Endothelial cell of hepatic sinusoid (primary cell): Measurements from ENCODE around the gene TTLL6.

Experiments used
- in situ Hi-C: cut with HindIII; loops from 2 replicates; pipeline ENCODE4 v1.10.0; 2017; ENCODE audit warnings: low sequenced_read_pairs

Gene TTLL6

DNA sequence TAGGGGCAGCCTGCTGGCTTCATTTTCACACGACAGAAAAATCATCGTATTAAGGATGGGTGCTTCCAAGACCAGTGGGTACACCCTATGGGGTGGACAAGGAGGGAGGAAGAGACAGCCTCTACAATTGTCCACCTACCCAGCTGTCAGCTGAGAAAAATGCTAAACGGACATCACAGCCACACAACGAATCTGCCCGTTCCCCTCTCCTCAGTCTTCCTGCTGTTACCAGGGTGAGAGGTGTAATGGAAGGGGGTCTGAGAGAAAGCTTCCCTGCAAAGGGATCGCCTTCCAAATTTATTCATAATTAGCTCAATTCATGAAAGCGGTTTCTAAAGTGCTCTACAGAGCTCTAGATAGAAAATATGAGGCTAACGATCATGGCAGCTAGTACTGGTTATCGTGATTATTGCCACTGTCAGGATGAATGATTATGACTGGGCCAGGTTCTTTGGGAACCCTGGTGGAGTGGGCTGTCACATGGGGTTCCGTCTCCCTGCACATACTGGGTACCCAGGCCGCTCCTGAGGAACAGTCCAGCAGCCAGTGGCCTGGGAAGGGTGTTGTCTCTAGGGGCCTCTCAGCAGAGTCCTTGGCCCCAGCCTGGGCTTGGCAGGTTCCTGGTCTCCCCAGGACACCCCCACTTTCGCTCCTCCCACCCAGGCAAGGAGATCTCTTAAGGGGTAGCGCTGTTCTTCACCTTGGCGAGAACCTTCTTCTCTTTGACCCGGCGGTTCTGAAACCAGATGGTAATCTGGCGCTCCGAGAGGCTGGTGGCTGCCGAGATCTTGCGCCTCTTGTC is 90.7 kb downstream of the TTLL6 start:
- in situ Hi-C loops, result no loop called here

DNA sequence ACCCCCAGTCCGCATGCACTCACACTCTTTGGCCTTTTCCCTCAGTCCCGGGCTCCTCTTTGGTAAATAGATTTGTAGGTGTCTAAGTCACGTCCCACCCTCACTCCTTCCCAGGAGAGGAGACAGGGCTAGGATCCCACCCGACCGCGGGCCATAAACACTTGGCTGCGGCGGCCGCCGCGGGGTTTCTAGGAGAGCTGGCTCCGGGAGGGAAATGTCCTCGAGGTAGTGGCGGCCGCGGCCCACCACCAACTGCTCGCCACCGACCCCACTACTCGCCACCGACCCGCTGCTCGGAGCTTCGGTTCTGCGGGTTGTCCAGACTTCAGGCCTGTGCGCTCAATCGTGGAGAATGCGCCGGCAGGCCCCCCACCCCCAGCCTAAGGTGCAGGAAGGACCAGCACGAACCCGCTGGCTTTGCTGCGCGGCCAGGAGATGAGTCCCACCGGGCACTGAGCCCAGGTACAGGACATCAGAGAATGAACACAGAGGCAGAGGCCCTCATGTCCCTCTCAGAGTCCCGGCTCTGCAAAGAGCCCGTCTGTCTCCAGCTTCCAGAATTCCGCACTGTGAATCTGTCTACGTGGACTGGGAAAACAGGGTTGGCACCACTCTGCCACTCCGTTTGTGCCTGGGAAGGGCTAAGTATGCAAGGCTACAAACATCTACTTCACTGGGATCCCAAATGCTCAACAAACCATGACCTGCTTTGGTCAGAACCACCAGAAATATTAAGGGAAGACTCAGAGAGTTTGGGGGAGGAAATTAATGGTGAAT is 91.6 kb downstream of the TTLL6 start:
- in situ Hi-C loops, result no loop called here

DNA sequence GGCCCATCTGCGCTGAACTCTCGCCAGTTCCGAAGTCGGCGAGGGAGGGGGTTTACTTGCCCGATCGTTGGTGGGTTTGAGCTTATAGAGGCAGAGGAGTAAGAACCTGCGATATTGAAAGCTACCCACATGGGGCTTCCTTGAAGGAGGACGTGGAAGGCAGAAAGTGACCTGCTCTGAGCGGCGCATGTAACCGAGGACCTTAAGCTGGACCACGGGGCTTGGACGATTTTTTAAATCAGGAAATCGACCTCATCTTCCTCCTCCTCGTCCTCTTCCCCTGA is 92.1 kb downstream of the TTLL6 start:
- in situ Hi-C loops, result no loop called here

DNA sequence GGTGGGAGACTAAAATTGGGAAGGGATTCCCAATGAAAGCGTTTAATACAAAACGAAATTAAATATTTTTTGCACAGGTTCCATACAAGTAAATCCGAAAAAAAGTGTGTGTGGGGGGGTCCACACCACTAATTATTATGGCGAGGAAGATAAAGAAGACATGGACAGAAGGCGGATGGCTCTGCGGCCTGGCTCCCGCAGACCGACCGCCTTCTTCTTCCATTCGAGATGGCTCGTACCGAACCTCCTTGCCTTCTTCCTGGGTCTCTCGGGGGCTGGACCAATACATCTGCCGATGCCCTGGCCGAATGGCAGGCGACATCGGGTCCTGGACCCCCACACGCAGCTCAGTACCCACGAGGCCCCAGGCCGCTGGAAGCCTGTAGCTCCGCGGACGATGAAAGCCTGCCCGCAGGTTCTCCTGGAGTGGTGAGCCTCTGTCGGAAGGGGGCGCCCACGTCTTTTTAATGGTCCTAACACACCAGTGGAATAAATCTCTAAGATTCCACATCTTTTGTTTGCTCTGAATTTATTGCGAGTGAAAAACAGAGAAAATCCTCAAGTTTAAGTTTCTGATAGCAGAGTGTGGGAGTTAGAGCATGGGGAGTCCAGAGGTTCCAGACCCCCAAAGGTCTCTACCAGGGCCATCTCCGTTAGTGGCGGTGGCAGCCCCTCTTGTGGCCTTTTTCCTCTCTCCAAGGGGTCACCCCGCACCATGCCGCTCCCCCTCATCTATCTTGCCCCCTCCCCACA is 92.6 kb downstream of the TTLL6 start:
- in situ Hi-C loops, result no loop called here

DNA sequence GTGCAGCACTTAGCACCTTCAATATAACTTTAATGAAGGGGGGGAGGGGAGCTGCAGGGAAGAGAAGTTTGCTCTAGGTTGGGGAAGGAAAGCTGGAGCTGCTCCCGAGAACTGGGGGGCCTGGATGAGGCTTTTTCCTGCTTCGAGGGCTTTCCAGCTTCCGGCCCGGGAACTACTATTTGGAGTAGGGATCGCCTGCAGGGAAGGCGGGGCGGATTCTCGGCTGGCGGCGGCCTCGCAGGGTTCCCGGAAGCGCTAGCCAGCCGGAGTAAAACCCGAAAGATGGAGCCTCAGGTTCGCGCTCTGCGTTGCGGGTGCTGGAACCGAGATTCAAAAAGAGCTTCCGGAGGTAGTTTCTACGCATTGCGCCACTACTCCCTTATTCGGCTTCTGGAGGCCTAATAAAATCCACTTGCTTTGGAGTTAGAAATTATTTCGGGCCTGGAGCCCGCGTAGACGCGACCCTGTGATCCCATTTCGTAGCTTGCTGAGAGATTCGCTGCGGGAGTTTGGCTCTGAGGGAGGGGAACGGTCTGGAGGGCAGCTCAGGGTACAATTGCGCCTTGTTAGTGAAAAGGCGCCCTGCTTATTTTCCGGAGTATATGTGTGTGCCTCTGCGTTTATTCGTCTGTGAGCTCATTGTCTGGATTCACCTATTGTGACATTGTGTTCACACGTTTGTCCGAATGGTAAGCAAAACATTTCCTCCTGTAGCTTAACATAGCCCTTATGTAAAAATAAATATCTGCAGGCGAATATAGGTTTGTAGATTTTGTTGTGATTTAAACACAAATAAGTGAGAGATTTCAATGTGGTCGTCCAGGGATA is 93.4 kb downstream of the TTLL6 start:
- in situ Hi-C loops, result no loop called here

DNA sequence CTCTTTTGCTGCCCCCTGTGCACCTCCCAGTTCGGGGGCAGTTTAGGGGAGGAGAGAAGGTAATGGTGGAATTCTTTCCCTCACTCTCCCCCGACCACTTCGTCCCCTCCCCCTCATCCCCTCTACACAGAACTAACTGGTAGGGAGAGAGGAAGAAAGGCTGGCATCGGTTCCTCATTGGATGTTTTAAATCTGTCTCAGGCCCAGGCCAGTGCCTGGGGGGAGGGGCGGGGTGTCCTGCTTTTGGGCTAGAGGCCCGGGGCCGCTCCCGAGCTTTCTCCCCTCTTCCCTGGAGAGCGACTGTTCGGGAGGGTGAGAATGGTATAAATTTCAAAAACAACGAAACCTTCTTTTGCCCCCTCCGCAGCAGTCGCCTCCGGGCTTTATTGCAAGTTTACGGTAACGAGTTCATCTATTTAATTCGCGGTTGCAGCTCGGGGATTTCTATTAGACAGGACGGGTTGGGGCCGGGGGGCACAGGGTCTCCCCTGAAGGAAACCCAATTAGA is 94.1 kb downstream of the TTLL6 start, which contains the start of gene PRAC2:
PRAC2 (plus strand) TSS at position 271 of the 508 bp plus-strand sequence. CDS start 1,226 bp downstream, outside the sequence.
- in situ Hi-C loops, result no loop called here

DNA sequence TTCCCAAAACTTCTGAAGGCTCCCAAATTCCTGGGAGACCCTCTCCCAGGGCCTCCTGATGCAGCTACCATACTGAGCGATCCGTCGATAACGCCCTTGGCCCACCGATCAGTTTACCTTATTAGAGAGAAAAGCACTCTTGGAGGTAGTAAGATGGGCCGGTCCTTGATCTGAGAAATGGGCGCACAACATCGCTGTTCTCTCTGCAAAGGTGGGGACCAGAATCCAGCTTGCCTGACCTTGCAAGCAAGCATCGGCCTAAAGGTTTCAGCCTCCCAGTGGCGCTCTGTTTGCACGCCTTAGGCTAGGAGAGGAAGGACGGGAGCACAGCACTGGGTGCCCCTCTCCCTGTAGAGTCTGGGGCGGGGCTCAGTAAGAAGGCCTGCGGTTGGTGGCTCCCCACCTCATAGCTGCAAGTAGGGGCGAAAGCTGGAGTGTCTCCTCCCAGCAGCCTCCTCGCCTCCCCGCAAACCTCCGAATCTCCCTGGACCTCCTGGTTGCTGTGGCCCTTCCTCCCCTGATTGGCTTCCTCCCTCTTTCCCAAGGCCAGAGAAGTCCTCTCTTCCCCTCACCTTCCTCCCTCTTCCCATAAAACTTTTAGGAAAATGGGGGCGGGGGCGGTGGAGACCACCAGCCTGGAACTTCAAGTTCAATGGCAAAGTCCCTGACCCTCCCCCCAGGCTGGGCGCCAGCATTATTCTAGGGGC is 94.7 kb downstream of the TTLL6 start, which contains the start of gene PRAC1:
PRAC1 (minus strand) TSS at position 318 of the 707 bp plus-strand sequence; CDS start at position 192, 126 bp downstream.
- in situ Hi-C loops, result no loop called here

DNA sequence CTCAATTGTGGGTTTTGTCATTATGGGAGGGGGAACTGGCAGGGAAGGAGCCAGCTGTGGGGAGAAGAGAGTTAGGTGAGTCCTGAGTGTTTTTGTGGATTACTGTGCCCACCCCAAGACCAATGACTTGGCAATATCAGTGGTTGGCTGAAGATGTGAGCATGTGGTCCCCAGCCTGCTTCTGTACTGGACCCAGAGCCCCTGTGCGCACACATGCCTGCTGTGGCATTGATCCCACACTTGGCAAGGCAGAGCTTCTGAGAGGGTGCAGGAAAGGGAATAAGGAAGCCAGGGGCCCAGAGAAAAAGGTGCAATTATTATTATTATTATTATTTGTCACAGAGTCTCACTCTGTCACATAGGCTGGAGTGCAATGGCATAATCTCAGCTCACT is 96.0 kb downstream of the TTLL6 start:
- in situ Hi-C loops, result no loop called here

DNA sequence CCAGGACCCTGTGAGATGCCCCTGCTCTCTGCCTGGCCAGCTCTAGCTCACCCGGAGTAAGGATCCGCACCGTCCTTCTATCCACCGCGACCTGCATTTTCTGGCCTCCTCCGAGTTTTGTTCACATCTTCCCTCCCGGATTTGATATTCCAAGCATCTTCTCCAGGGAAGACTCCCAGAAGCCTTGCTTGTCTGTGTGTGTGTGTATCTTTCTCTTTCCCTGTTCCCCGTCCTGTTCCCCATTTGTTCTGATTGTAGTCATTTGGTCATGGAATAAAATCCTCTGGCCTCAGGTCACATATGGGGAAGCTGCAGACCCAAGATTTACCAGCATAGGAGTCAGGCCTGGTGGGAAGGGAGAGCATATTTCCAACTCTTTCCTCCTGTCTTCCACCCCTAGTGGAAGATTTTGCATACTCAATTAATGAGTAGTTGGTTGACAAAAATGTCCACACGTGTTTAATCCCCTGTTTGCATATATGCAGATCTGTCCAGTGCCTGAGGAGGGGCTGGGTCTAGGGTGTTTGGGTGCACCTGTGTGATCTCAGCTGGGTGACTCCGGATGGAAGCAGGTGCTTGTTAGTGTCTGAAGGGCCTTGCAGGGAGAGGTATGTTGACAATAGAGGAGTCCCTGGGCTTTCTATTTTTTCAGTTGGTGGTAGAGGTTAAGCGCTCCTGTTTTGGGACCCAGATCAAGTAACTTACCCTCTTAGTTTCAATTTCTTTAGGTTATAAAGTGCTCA is 96.6 kb downstream of the TTLL6 start:
- in situ Hi-C loops, result no loop called here

DNA sequence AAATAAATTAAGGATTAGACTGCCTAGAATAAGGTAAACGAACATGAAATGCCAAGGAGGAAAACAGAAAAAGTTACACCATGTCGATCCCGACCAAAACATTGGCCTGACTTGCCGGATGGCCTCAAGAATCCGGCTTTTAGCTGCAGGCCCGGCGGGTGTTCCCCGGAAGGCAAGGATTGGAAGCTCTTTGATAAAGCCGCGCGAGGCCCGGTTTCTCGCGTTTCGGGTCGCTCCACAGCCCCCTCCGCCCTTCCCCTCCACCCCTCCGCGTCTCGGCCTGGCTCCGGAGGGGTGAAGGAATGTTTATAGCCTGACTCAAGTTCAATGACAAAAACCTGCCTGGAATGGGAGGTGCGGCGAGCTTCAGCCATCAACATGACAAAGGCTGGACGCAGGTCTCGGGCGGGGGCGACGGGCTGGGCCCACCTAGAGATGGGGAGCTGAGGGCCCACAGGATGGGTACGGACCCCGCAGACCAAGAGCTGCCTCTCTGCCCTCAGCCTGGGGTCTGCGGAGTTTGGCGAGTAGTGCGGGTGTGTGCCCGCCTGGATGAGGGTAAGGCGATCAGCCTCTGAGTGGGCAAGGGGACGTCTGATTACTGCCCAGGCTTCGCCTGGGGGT is 97.3 kb downstream of the TTLL6 start:
- in situ Hi-C loops, result loop anchor here (5.0 kb wide), 1 partner anchor 97 kb away; no protein-coding TSS in a partner anchor

DNA sequence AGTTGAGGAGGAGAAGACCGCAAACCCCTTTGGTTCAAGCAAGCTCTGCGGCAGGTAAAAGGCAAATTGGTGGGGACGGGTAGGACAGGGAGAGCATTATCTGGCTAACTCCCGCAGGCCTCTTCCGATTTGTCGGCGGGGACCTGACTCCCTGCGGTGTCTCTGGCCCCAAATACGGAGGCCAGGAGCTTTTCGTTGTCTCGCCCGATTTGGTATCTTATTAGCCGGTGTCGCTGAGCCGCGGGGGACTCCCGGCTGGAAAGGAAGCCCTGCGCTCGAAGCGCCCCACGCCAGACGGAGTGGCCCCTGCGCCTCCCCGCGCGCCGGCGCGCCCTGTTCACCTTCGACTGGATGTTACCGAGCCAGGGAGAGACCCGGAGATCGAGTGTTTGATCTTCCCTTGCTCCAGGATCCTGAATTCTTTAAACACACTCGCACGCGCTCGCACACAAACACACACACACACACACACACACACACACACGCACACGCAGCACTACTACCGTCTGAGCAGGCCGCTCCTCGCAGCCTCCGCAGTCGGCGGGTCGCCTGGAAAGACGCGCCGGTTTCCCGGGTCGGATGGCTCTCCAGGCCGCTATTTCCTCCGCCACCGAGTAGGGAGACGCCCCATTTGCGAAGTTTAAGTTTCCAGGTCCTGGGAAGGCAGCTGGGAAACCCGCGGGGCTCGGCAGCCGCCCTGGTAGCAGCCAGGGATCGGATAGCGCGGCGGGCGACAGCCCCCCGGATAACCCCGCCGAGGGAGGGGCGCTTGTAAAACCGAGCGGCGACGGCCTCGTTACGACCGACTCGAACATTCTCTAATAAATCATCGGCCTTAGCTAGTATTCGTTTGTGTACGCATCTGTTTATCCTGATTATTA is 98.0 kb downstream of the TTLL6 start:
- in situ Hi-C loops, result loop anchor here (5.0 kb wide), 1 partner anchor 97 kb away; no protein-coding TSS in a partner anchor

DNA sequence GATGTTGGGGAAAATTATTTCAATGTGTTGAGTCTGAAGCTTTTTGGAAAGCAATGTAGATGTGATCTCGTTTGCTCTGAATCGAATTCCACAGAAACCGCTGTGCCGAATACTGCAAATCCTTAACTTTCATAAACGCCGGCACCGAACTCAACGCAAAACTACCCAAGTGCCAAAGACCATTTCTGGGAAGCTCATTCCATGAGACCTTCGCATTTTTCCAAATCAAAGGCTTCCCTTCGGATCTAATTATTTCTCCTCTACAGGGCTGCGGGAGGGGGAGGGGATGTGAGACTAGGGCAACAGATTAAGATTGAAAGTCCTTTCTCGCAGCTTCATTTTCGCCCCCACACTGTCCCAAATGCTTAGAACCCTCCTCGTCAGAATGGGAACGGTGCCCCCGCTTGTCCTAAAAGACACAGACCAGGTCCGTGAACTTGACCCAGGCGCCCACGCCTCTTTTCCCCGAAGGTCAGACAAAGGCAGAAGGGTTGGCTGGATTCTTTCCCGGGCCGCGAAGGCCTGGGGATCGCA is 98.7 kb downstream of the TTLL6 start:
- in situ Hi-C loops, result loop anchor here (5.0 kb wide), 1 partner anchor 96 kb away; no protein-coding TSS in a partner anchor

DNA sequence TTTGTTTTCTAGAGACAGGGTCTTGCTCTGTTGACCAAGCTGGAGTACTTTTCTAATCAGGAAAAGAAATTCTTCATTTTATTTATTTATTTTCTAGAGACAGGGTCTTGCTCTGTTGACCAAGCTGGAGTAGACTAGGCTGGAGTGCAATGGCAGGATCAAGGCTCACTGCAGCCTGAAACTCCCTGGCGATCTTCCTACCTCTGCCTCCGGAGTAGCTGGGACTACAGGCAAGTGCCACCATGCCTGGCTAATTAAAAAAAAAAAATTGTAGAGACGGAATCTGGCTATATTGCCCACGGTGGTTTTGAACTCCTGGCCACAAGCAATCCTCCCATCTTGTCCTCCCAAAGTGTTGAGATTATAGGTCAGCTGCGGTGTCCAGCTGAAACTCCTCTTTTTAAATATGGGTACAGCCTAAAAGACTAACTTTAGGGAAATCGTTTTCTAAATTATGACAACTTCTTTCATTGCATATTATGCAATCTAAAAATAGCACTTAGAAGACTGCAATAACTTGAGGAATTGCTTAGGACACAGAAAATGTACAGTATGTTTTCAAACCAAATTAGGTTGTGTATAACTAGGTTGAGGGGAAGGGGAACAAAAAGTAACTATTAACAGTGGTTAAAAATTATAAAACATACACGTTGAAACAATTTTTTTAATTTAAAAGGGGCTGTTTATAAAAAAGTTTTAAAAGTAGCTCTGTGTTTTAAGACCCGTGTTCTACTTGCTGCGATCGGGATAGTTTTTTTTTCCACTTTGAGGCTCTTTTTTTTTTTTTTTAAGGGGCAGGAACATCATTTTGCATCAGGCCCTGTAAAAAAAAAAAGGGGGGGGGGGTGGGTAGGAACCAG is 99.4 kb downstream of the TTLL6 start:
- in situ Hi-C loops, result loop anchor here (5.0 kb wide), 1 partner anchor 95 kb away; no protein-coding TSS in a partner anchor

DNA sequence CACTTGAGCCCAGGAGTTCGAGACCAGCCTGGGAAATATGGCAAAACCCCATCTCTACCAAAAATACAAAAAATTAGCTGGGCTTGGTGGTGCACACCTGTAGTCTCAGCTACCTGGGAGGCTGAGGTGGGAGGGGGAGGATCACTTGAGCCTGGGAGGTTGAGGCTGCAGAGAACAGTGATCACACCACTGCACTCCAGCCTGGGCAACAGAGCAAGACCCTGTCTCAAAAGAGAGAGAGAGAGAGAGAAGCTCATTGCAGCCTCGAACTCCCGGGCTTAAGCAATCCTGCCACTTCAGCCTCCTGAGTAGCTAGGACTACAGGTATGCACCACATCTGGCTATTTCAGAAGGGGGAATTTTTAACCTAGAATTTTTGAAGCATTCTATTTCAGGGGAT is 100.5 kb downstream of the TTLL6 start:
- in situ Hi-C loops, result loop anchor here (5.0 kb wide), 1 partner anchor 94 kb away; no protein-coding TSS in a partner anchor

DNA sequence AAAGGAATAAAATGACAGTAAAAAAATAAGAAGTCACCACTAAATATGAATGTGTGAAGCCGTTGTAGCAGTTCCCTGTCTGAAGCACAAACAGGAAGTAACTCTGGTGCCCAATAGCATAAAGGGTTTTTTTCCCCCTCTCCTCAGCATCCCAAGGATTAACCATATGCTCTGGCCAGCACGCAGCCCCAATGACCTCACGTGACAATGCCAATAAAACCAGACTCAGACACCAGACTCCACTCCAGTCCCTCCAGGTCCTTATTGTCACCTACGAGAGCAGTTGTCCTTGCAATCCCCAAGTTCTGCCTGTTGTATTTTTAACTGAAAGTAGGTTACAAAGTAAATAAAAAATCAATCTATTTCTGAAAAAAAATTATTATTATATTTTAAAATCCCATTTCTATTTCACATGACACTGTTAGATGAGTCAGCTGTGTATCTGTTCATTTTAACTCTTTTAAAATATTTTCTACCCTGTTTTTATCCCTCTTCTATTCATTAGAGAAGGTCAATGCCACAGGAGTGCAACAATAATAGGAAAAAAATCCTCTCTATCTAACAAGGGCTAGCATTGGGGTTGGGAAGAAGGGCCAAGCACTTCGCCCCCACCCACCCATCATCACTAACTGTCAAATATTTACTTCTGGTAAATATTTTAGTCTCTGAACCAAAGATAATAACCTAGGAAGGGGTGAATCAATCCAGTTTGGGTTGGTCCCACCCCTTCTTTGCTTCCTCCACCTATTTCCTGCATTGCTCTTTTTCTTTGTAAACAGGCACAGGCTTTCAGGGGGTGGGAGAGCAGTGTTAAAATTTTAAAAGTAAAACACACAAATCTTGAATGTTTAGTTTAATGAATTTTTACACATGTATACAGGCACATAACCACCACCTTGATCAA is 101.3 kb downstream of the TTLL6 start:
- in situ Hi-C loops, result loop anchor here (5.0 kb wide), 1 partner anchor 93 kb away; no protein-coding TSS in a partner anchor
